GM18511 (cell line): ENCODE measurements around the gene EDAR.

Experiments used
- ATAC-seq: cut with Tn5 transposase; IDR thresholded peaks from one replicate; pipeline ENCODE4 v1.9.1; 2021; ENCODE audit warnings: mild to moderate bottlenecking, moderate library complexity; ENCODE audit not compliant: unreplicated experiment

Gene EDAR

GRCh38 chr2:108969856-108970255 lies 19.2 kb downstream of the EDAR start:
- no peak for ATAC-seq

GRCh38 chr2:108968619-108969018 lies 20.4 kb downstream of the EDAR start:
- ATAC-seq: no peak

GRCh38 chr2:108967757-108968156 lies 21.3 kb downstream of the EDAR start:
- no peak for ATAC-seq

- no peak for ATAC-seq
These were observed 23.3 kb downstream of the EDAR start for GRCh38 chr2:108965540-108966289.

- no peak for ATAC-seq
These were observed 26.0 kb downstream of the EDAR start for GRCh38 chr2:108963057-108963456.

GRCh38 chr2:108961796-108962195 lies 27.2 kb downstream of the EDAR start:
- no peak for ATAC-seq

- no peak for ATAC-seq
These were observed 29.0 kb downstream of the EDAR start for GRCh38 chr2:108960006-108960405.

- no peak for ATAC-seq
These were observed 29.6 kb downstream of the EDAR start for GRCh38 chr2:108959401-108959800.

GRCh38 chr2:108958632-108959341 lies 30.2 kb downstream of the EDAR start:
- no peak for ATAC-seq

- no peak for ATAC-seq
These were observed 31.0 kb downstream of the EDAR start for GRCh38 chr2:108958002-108958401.

- ATAC-seq: no peak
These were observed 32.6 kb downstream of the EDAR start for GRCh38 chr2:108956375-108956774.

- ATAC-seq: no peak
These were observed 38.5 kb downstream of the EDAR start for GRCh38 chr2:108950369-108951135.

GRCh38 chr2:108949316-108950239 lies 39.4 kb downstream of the EDAR start:
- ATAC-seq: no peak

- no peak for ATAC-seq
These were observed 41.6 kb downstream of the EDAR start for GRCh38 chr2:108947271-108947907.

GRCh38 chr2:108946442-108946841 lies 42.6 kb downstream of the EDAR start:
- no peak for ATAC-seq

- ATAC-seq: no peak
These were observed 43.1 kb downstream of the EDAR start for GRCh38 chr2:108945969-108946368.

- ATAC-seq: no peak
These were observed 44.3 kb downstream of the EDAR start for GRCh38 chr2:108944601-108945331.

- no peak for ATAC-seq
These were observed 45.3 kb downstream of the EDAR start for GRCh38 chr2:108943751-108944150.

GRCh38 chr2:108942888-108943287 lies 46.1 kb downstream of the EDAR start:
- ATAC-seq: no peak
